Osteoblast (primary cell): Measurements from ENCODE around the gene LRP5. TPM values are rescaled to one million over a fixed set of nuclear protein-coding genes. Genes with fewer than 3 reads are reported as not detected.
A peak's percentile ranks its signal among the peaks of the same experiment; 100 is the strongest.

Experiments
- DNase-seq: peaks from one replicate; pipeline ENCODE4 v3.0.0; 2011; ENCODE audit warnings: low spot score, mixed read lengths; ENCODE audit not compliant: insufficient read length; ENCODE audit errors: missing footprints
- H2AFZ ChIP-seq: 2 replicates; pipeline ENCODE4 v1.6.0; 2011; ENCODE audit warnings: mild to moderate bottlenecking, low read length
- H3K27ac ChIP-seq: 2 replicates; pipeline ENCODE4 v1.5.1; 2011; ENCODE audit warnings: mild to moderate bottlenecking, low read depth, low read length, moderate library complexity
- H3K27me3 ChIP-seq: 2 replicates; pipeline ENCODE4 v1.6.0; 2012; ENCODE audit warnings: mild to moderate bottlenecking, control low read depth, inconsistent platforms, low read length, moderate library complexity; ENCODE audit not compliant: insufficient read depth
- H3K36me3 ChIP-seq: 2 replicates; pipeline ENCODE4 v1.5.1; 2011; ENCODE audit warnings: mild to moderate bottlenecking, low read length, control low read depth, moderate library complexity; ENCODE audit not compliant: insufficient read depth
- H3K4me1 ChIP-seq: 2 replicates; pipeline ENCODE4 v1.5.1; 2011; ENCODE audit warnings: mild to moderate bottlenecking, low read length, control low read depth, moderate library complexity; ENCODE audit not compliant: insufficient read depth
- H3K4me2 ChIP-seq: 2 replicates; pipeline ENCODE4 v1.6.0; 2011; ENCODE audit warnings: mild to moderate bottlenecking, low read length; ENCODE audit not compliant: insufficient read depth
- H3K4me3 ChIP-seq: fragments of 200-600 bp; sonication (generic); 3 replicates; pipeline ENCODE4 v1.5.1; 2012; ENCODE audit warnings: mild to moderate bottlenecking, low read length, inconsistent platforms; ENCODE audit not compliant: insufficient read depth
- H3K79me2 ChIP-seq: 2 replicates; pipeline ENCODE4 v1.6.0; 2012; ENCODE audit warnings: mild to moderate bottlenecking, low read length, control low read depth, inconsistent platforms; ENCODE audit not compliant: insufficient read depth
- H3K9me3 ChIP-seq: 2 replicates; pipeline ENCODE4 v1.5.1; 2011; ENCODE audit warnings: low read depth, low read length, control low read depth
- H4K20me1 ChIP-seq: 2 replicates; pipeline ENCODE4 v1.6.0; 2012; ENCODE audit warnings: mild to moderate bottlenecking, low read length, control low read depth; ENCODE audit not compliant: insufficient read depth
- total RNA-seq: library from RNA; depleted of rRNA; stranded (reverse); fragments of >200 nt; gene quantifications from 2 replicates; pipeline ENCODE4 v1.2.3, GENCODE V29; 2012
- TF ChIP-seq, protein P1 (sequence below): IDR thresholded peaks from 2 replicates; pipeline ENCODE4 v1.5.1; 2011; ENCODE audit warnings: mild to moderate bottlenecking, low read depth, low read length, moderate library complexity; ENCODE audit errors: extremely low read depth

The LRP5 gene
- total RNA-seq, 1 donor, result 16.3 TPM

GRCh38 chr11:68448604-68449011 lies 136.2 kb downstream of the LRP5 start:
- Histone ChIP-seq H3K4me3 (no peak overlapping the region), H3K4me1 (no peaks in the 10 kb centered on the region), H3K9me3 (no peaks in the 10 kb centered on the region), H3K27ac (no peak overlapping the region), H3K36me3 (no peaks in the 10 kb centered on the region), H2AFZ (no peak overlapping the region), H3K79me2 (no peaks in the 10 kb centered on the region), H4K20me1 (no peaks in the 10 kb centered on the region), H3K27me3 (no peaks in the 10 kb centered on the region), H3K4me2 (no peak overlapping the region)
- TF ChIP-seq, protein P1, sequence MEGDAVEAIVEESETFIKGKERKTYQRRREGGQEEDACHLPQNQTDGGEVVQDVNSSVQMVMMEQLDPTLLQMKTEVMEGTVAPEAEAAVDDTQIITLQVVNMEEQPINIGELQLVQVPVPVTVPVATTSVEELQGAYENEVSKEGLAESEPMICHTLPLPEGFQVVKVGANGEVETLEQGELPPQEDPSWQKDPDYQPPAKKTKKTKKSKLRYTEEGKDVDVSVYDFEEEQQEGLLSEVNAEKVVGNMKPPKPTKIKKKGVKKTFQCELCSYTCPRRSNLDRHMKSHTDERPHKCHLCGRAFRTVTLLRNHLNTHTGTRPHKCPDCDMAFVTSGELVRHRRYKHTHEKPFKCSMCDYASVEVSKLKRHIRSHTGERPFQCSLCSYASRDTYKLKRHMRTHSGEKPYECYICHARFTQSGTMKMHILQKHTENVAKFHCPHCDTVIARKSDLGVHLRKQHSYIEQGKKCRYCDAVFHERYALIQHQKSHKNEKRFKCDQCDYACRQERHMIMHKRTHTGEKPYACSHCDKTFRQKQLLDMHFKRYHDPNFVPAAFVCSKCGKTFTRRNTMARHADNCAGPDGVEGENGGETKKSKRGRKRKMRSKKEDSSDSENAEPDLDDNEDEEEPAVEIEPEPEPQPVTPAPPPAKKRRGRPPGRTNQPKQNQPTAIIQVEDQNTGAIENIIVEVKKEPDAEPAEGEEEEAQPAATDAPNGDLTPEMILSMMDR, result no peak
- DNase-seq, result no peak

DNA sequence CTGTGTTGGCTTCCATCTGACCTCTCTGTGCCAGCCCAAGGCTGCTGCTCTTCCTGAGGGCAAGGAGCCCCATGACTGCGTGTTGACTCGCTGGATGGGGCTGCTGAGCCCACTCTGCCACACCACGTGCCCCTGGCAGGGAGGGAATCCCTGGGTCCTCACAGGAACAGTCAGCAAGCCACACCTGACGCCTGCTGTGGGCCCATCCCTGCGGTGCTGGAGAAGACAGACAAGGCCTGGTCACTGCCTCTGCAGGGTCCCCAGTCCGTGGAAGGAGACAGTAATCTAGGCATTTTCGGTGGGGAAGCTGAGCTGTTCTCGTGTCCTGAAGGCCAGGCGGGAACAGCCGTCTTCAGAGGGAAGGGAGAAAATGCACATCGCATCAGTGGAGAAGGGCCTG lies 137.6 kb downstream of the LRP5 start:
- no peak overlapping the region for H3K4me3 ChIP-seq
- no peak overlapping the region for H2AFZ ChIP-seq
- H3K4me2 ChIP-seq, result no peak overlapping the region

GRCh38 chr11:68450711-68451110 lies 138.3 kb downstream of the LRP5 start:
- Histone ChIP-seq H3K4me2 (no peak overlapping the region), H3K27me3 (peaks cover 6% of the 10 kb centered on the region), H2AFZ (no peak overlapping the region), H3K79me2 (no peaks in the 10 kb centered on the region), H3K36me3 (no peaks in the 10 kb centered on the region), H4K20me1 (no peaks in the 10 kb centered on the region), H3K4me1 (no peaks in the 10 kb centered on the region), H3K4me3 (no peak overlapping the region), H3K9me3 (no peaks in the 10 kb centered on the region), H3K27ac (no peak overlapping the region)
- no peak for DNase-seq
- TF ChIP-seq, protein P1, result no peak

More for the DNA sequence above, 137.6 kb downstream of the LRP5 start:
- TF ChIP-seq, protein P1, result no peak
- H3K27ac ChIP-seq, result no peak overlapping the region
- H3K36me3 ChIP-seq, result no peaks in the 10 kb centered on the region
- no peaks in the 10 kb centered on the region for H4K20me1 ChIP-seq
- no peaks in the 10 kb centered on the region for H3K79me2 ChIP-seq
- no peaks in the 10 kb centered on the region for H3K9me3 ChIP-seq
- DNase-seq, result peak; percentile 62
- H3K27me3 ChIP-seq, result peaks cover 3% of the 10 kb centered on the region
- H3K4me1 ChIP-seq, result no peaks in the 10 kb centered on the region

DNA sequence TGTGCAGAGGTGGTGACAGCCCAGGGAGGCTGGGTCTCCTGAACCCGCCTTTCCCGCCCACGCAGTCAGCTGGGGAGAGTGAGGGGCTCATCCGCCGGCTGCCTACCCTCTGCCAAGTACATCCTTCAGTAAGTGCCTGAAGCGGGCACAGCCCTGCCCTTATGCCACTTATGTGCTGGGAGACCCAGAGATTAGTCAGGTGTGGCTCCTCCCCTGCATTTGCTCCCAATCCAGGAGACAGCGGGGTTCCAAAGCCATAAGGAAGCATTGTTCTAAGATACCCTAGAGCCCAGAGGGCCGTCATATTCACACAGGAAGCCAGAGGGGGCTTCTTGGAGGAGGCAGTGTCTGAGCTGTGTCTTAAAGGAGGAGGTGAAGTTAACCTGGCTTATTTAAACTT lies 142.4 kb downstream of the LRP5 start:
- H3K27ac ChIP-seq, result no peak overlapping the region
- TF ChIP-seq, protein P1, result no peak

More for the DNA sequence above, 142.4 kb downstream of the LRP5 start:
- no peak overlapping the region for H3K4me3 ChIP-seq
- no peaks in the 10 kb centered on the region for H3K36me3 ChIP-seq
- no peaks in the 10 kb centered on the region for H3K4me1 ChIP-seq
- no peaks in the 10 kb centered on the region for H3K9me3 ChIP-seq
- H3K79me2 ChIP-seq, result no peaks in the 10 kb centered on the region
- H3K27me3 ChIP-seq, result peaks cover 6% of the 10 kb centered on the region
- H4K20me1 ChIP-seq, result no peaks in the 10 kb centered on the region
- H2AFZ ChIP-seq, result no peak overlapping the region
- H3K4me2 ChIP-seq, result no peak overlapping the region
- DNase-seq, result no peak
